Small intestine (tissue), 7 donors: Measurements from ENCODE around the gene CAMTA1. TPM values are rescaled to one million over a fixed set of nuclear protein-coding genes. Genes with fewer than 3 reads are reported as not detected.

ENCODE experiments used
- DNase-seq, 2 donors: peaks; one replicate each; pipeline versions ENCODE4 v3.0.0 to v3.0.0-alpha.2; 2013
- FAIRE-seq: peaks from 2 replicates; lab custom pipeline; 2012; peaks lifted over from hg19 to GRCh38; lab: Jason Lieb, UNC
- H3K27ac ChIP-seq, 3 donors: one replicate each; pipeline ENCODE4 v1.5.1; 2013; ENCODE audit warnings: low read length in 2 of 3, mild to moderate bottlenecking in 2 of 3, control low read depth in 1 of 3, inconsistent platforms in 1 of 3, low read depth in 1 of 3, moderate library complexity in 1 of 3
- H3K27me3 ChIP-seq, 3 donors: one replicate each; pipeline ENCODE4 v1.6.1; 2013; ENCODE audit warnings: low read length in 3 of 3, inconsistent platforms in 1 of 3; ENCODE audit not compliant: control insufficient read depth in 3 of 3, insufficient read depth in 3 of 3
- H3K36me3 ChIP-seq, 3 donors: one replicate each; pipeline ENCODE4 v1.6.1; 2013; ENCODE audit warnings: low read length in 3 of 3, inconsistent platforms in 1 of 3, low read depth in 1 of 3, mild to moderate bottlenecking in 1 of 3, moderate library complexity in 1 of 3; ENCODE audit not compliant: control insufficient read depth in 3 of 3, insufficient read depth in 2 of 3
- H3K4me1 ChIP-seq, 3 donors: one replicate each; pipeline ENCODE4 v1.6.1; 2013; ENCODE audit warnings: low read length in 2 of 3, inconsistent platforms in 1 of 3, low read depth in 1 of 3, mild to moderate bottlenecking in 1 of 3, moderate library complexity in 1 of 3; ENCODE audit not compliant: control insufficient read depth in 3 of 3, insufficient read depth in 2 of 3
- H3K4me3 ChIP-seq, 3 donors: one replicate each; pipeline ENCODE4 v1.5.1; 2013; ENCODE audit warnings: low read length in 3 of 3, control low read depth in 1 of 3, inconsistent platforms in 1 of 3, low read depth in 1 of 3, mild to moderate bottlenecking in 1 of 3, moderate library complexity in 1 of 3
- H3K9me3 ChIP-seq, 2 donors: one replicate each; pipeline ENCODE4 v1.6.1; 2013; ENCODE audit warnings: low read depth in 1 of 2, low read length in 1 of 2; ENCODE audit not compliant: control insufficient read depth in 2 of 2, insufficient read depth in 1 of 2
- WGBS, 3 donors: extraction: QIAGEN DNeasy Blood & Tissue Kit; methylation state at CpG; one replicate each; pipeline ENCODE4 v1.1.7; 2013; 5-methylcytosine and 5-hydroxymethylcytosine counted together
- polyA plus RNA-seq, 4 donors: library from polyadenylated mRNA; stranded (reverse) in 3 of 4; unstranded in 1 of 4; fragments of 200-250 nt in 3 of 4; fragments of 120-200 nt in 1 of 4; gene quantifications; one replicate each; pipeline versions ENCODE4 v1.2.1 to v1.2.3, GENCODE V29; 2013
- donor health status: healthy with polysubstance abuse.
- donor health status: control.
- donor health status: control.
- donor health status: Bipolar disorder and iron deficiency.
- donor health status: healthy.

Gene CAMTA1
- polyA plus RNA-seq, 4 donors, result 57.6 to 177 (median 147) TPM

DNA sequence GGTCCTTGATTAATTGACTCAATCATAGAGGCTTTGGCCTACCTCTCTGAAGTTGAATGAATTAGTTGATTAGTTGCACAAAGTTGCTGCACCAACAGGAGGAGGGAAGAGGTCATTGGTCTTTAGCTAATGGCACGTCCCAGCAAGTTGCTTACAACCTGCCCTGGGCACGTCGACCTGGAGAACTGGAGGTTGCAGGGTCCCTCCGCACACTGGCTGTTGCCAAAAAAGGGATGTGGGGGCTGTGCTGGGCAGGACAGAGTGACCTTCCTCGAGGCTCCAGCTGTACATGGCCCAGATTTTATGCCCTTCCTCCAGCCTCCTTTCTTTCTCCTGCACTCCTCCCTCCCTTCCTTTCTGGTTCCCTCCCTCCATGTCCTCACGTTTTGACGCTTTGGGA lies 755.6 kb downstream of the CAMTA1 start:
- 69 to 79% (median 74%) methylated on average over 7 of the region's 7 CpGs for WGBS, 3 donors
- Histone ChIP-seq H3K36me3 (no peaks in the 10 kb centered on the region), H3K4me3 (no peak overlapping the region), H3K27me3 (peaks cover 0 to 9% (median 0%) of the 10 kb centered on the region in 3 donors), H3K27ac (no peak overlapping the region), H3K4me1 (no peaks in the 10 kb centered on the region), H3K9me3 (no peaks in the 10 kb centered on the region)
- DNase-seq (no peak), FAIRE-seq (no peak)

DNA sequence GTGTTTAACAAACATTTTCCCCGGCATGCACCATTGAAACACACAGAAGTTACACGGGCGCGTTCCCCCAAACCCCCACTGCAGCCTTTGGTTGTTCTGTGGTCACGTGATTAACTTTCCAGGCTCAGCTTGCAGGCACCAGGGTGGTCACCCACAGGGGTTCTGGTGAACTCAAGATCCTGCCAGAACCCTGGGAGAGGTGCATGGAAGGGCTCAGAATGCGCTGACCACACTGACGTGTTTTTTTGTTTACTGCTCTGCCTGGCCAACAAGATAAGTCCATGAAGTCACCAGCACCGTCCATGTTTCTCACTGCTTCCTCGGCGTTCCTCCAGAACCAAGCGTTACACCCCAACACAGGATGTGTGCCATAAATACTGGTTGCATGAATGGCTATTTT lies 756.4 kb downstream of the CAMTA1 start:
- no peak for DNase-seq
- Histone ChIP-seq H3K27me3 (peaks cover 0 to 9% (median 0%) of the 10 kb centered on the region in 3 donors), H3K4me1 (no peaks in the 10 kb centered on the region), H3K27ac (no peak overlapping the region), H3K36me3 (no peaks in the 10 kb centered on the region), H3K4me3 (no peak overlapping the region), H3K9me3 (no peaks in the 10 kb centered on the region)
- no peak for FAIRE-seq
- WGBS, 3 donors, result 78 to 83% (median 81%) methylated on average over 11 of the region's 11 CpGs

DNA sequence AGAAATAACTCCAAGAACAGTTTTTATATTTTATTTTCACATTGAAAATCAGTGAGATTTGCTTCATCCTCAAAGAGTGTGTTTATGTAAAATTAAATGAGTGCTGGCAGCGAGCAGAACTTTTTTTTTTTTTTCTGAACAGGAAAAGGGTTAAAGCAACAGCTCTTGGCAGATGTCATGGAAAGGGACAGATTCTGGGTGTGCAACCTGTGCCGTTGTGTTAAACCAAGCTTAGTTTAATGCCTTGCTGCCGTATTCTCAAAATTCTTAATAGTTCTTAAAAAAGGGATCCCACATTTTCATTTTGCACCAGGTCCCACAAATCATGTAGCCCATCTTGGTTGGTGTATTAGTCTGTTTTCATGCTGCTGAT lies 758.5 kb downstream of the CAMTA1 start:
- Histone ChIP-seq H3K27me3 (no peaks in the 10 kb centered on the region), H3K36me3 (no peaks in the 10 kb centered on the region), H3K9me3 (no peaks in the 10 kb centered on the region), H3K4me3 (no peak overlapping the region), H3K27ac (no peak overlapping the region), H3K4me1 (no peaks in the 10 kb centered on the region)
- 61 to 79% (median 73%) methylated on average over 3 of the region's 3 CpGs for WGBS, 3 donors
- FAIRE-seq (no peak), DNase-seq (no peak)

DNA sequence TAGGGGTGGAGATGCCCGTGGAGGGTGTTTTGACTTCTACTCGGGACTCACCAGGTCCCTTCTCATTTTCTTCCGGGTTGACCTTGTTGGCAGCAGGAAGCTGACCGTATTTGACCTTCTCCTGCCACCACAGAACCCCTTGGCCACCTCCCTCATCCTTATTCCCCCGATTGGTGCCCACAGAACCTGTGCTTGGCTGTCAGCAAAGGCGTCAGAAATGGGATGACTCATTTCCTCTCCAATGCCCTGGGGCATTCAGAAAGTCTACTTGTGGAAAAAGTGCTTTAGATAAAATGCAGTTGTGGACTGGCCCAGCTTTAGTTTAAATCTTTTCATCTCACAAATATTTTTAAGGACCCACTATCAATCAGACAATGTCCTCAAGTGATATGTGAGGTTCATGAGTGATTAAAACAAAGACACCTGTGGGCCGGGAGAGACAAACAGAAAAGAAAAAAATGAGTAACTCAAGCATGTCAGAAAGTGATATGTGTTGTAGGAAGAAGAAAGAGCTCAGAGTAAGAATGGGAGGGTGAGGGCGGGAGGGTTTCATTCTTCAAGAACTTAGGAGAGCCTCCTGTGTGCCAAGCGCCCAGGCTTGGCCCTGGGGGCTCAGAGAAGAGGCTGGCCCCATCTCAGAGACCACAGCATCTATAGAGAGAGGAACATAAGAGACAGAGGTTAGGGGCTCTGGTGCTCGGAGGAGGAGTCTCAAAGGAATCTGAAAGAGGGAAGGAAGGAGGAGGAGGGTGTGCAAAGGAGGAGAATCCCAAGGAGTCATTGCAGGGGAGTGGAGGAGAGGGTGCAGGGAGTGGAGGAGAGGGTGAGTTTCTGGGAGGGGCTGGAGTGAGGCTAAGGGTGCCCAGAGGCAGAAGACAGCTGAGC lies 764.3 kb downstream of the CAMTA1 start:
- WGBS, 3 donors, result 29 to 36% (median 35%) methylated on average over 10 of the region's 10 CpGs
- Histone ChIP-seq H3K27ac (peak overlapping the region in 2 of 3 donors; percentile 49 to 62), H3K9me3 (peaks cover 0 to 5% of the 10 kb centered on the region in 2 donors), H3K4me3 (no peak overlapping the region), H3K4me1 (peaks cover 0 to 13% (median 5%) of the 10 kb centered on the region in 3 donors), H3K36me3 (no peaks in the 10 kb centered on the region), H3K27me3 (no peaks in the 10 kb centered on the region)
- FAIRE-seq, result no peak
- DNase-seq, result peak; percentile 46 to 55

GRCh38 chr1:7550261-7550865 lies 765.1 kb downstream of the CAMTA1 start:
- peak; percentile 76 to 84 for DNase-seq
- Histone ChIP-seq H3K27ac (peak overlapping the region; percentile 53 to 93 (median 82)), H3K27me3 (no peaks in the 10 kb centered on the region), H3K9me3 (peaks cover 0 to 5% of the 10 kb centered on the region in 2 donors), H3K36me3 (no peaks in the 10 kb centered on the region), H3K4me3 (peak overlapping the region in 1 of 3 donors; percentile 3), H3K4me1 (peaks cover 0 to 13% (median 5%) of the 10 kb centered on the region in 3 donors)
- FAIRE-seq, result no peak
- WGBS, 3 donors, result 30 to 57% (median 39%) methylated on average over 7 to 8 of the region's 8 CpGs

- Histone ChIP-seq H3K9me3 (peaks cover 0 to 5% of the 10 kb centered on the region in 2 donors), H3K36me3 (no peaks in the 10 kb centered on the region), H3K4me3 (no peak overlapping the region), H3K27me3 (no peaks in the 10 kb centered on the region), H3K27ac (peak overlapping the region; percentile 53 to 82 (median 82)), H3K4me1 (peaks cover 0 to 13% (median 5%) of the 10 kb centered on the region in 3 donors)
- 17 to 56% (median 34%) methylated on average over 6 of the region's 6 CpGs for WGBS, 3 donors
- DNase-seq, result peak; percentile 75 to 91
- FAIRE-seq, result no peak
Observed at GRCh38 chr1:7550981-7551380, 765.7 kb downstream of the CAMTA1 start.

DNA sequence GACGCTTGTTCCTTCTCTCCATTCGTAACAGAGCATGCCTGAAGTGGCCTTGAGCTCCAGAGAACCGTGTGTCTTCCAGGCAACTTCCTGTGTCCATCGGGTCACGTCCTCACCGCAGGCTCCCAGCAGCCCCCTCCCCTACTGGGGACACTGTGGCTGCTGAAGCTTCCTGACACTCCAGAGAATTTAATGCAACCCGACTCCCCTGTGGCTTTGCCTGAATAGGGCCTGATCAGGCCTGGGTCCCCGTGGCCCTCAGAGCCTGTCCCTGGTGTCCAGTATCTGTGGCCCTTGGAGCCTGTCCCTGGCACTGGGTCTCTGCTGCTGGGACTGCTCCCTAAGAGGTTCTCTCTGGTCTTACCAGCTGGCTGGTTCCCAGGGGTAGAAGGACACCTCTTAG lies 766.2 kb downstream of the CAMTA1 start:
- 36 to 49% (median 48%) methylated on average over 8 of the region's 8 CpGs for WGBS, 3 donors
- FAIRE-seq (no peak), DNase-seq (no peak)
- no peaks in the 10 kb centered on the region for H3K36me3 ChIP-seq
- no peaks in the 10 kb centered on the region for H3K27me3 ChIP-seq
- H3K4me1 ChIP-seq, result peaks cover 0 to 13% (median 5%) of the 10 kb centered on the region in 3 donors
- no peak overlapping the region for H3K4me3 ChIP-seq
- H3K9me3 ChIP-seq, result peaks cover 0 to 5% of the 10 kb centered on the region in 2 donors
- H3K27ac ChIP-seq, result peak overlapping the region in 1 of 3 donors; percentile 82

GRCh38 chr1:7552402-7552801 lies 767.1 kb downstream of the CAMTA1 start:
- Histone ChIP-seq H3K4me3 (no peak overlapping the region), H3K27me3 (no peaks in the 10 kb centered on the region), H3K9me3 (peaks cover 0 to 5% of the 10 kb centered on the region in 2 donors), H3K27ac (no peak overlapping the region), H3K36me3 (no peaks in the 10 kb centered on the region), H3K4me1 (peaks cover 0 to 13% (median 5%) of the 10 kb centered on the region in 3 donors)
- WGBS, 3 donors, result 75 to 85% (median 84%) methylated on average over 9 of the region's 9 CpGs
- FAIRE-seq (no peak), DNase-seq (no peak)
